HG03039 (cell line): ENCODE data around the gene GRM1.

ENCODE experiments used
- ATAC-seq: cut with Tn5 transposase; IDR thresholded peaks from one replicate; pipeline ENCODE4 v1.9.1; 2021; ENCODE audit warnings: mild to moderate bottlenecking, moderate library complexity; ENCODE audit not compliant: unreplicated experiment

Gene GRM1

GRCh38 chr6:146434732-146435390, 406.0 kb downstream of the GRM1 start:
- no peak for ATAC-seq

GRCh38 chr6:146441907-146442306, 413.0 kb downstream of the GRM1 start:
- ATAC-seq = no peak

- no peak for ATAC-seq
Measured at GRCh38 chr6:146444189-146444588, 415.3 kb downstream of the GRM1 start.

GRCh38 chr6:146445233-146445632, 416.4 kb downstream of the GRM1 start:
- no peak for ATAC-seq

- no peak for ATAC-seq
Measured at GRCh38 chr6:146456886-146457285, 428.0 kb downstream of the GRM1 start.

GRCh38 chr6:146460941-146461340, 432.1 kb downstream of the GRM1 start:
- no peak for ATAC-seq

- ATAC-seq = no peak
Measured at GRCh38 chr6:146470091-146470770, 441.4 kb downstream of the GRM1 start.

- no peak for ATAC-seq
Measured at GRCh38 chr6:146472918-146473317, 444.1 kb downstream of the GRM1 start.

- ATAC-seq = no peak
Measured at GRCh38 chr6:146481527-146481926, 452.7 kb downstream of the GRM1 start.

GRCh38 chr6:146484411-146484810, 455.5 kb downstream of the GRM1 start:
- ATAC-seq = no peak
